Smooth muscle cell (in vitro differentiated cells): ENCODE measurements around the gene EVA1C. TPM values are rescaled to one million over a fixed set of nuclear protein-coding genes. Genes with fewer than 3 reads are reported as not detected.

Experiments used
- DNase-seq: peaks from one replicate; lab custom pipeline; 2025; ENCODE audit not compliant: unreplicated experiment; lab: John Stamatoyannopoulos, UW
- H2AFZ ChIP-seq: fragments of 200-600 bp; sonication (generic); 2 replicates; pipeline ENCODE4 v1.6.0; 2016; ENCODE audit warnings: antibody characterized with exemption, low read depth, mild to moderate bottlenecking
- H3F3A ChIP-seq: fragments of 200-600 bp; sonication (generic); 2 replicates; pipeline ENCODE4 v1.6.0; 2017; ENCODE audit warnings: antibody characterized with exemption, low read depth
- H3K27ac ChIP-seq: fragments of 200-600 bp; sonication (generic); 2 replicates; pipeline ENCODE4 v1.5.1; 2016; ENCODE audit warnings: low read depth, mild to moderate bottlenecking
- H3K27me3 ChIP-seq: fragments of 200-600 bp; sonication (generic); 2 replicates; pipeline ENCODE4 v1.6.1; 2016; ENCODE audit warnings: low read depth, mild to moderate bottlenecking
- H3K36me3 ChIP-seq: fragments of 200-600 bp; sonication (generic); 2 replicates; pipeline ENCODE4 v1.5.1; 2016; ENCODE audit warnings: low read depth
- H3K4me1 ChIP-seq: fragments of 200-600 bp; sonication (generic); 2 replicates; pipeline ENCODE4 v1.5.1; 2016; ENCODE audit warnings: low read depth
- H3K4me2 ChIP-seq: fragments of 200-600 bp; sonication (generic); 2 replicates; pipeline ENCODE4 v1.6.0; 2016; ENCODE audit warnings: mild to moderate bottlenecking
- H3K4me3 ChIP-seq: fragments of 200-600 bp; sonication (generic); 2 replicates; pipeline ENCODE4 v1.5.1; 2016; ENCODE audit warnings: mild to moderate bottlenecking
- H3K79me2 ChIP-seq: fragments of 200-600 bp; sonication (generic); 2 replicates; pipeline ENCODE4 v1.6.0; 2016; ENCODE audit warnings: low read depth, mild to moderate bottlenecking
- H3K9ac ChIP-seq: fragments of 200-600 bp; sonication (generic); 2 replicates; pipeline ENCODE4 v1.6.0; 2016; ENCODE audit warnings: low read depth
- H3K9me3 ChIP-seq: fragments of 200-600 bp; sonication (generic); replicated peaks from 2 replicates; pipeline ENCODE4 v1.5.1; 2016; ENCODE audit warnings: low read depth
- H4K20me1 ChIP-seq: fragments of 200-600 bp; sonication (generic); 2 replicates; pipeline ENCODE4 v1.6.0; 2016; ENCODE audit warnings: low read depth
- WGBS: methylation state at CpG from one replicate; pipeline ENCODE4 v1.1.7; 2016; ENCODE audit warnings: low lambda C conversion rate; 5-methylcytosine and 5-hydroxymethylcytosine counted together
- polyA plus RNA-seq: library from polyadenylated mRNA; unstranded; fragments of >200 nt; fragmentation: Nextera tagmentation; extraction: Ambion mirVana; gene quantifications from 2 replicates; pipeline ENCODE4 v1.2.1, GENCODE V29; 2016
- total RNA-seq: library from RNA; depleted of rRNA; stranded (reverse); fragments of >200 nt; gene quantifications from 2 replicates; pipeline ENCODE4 v1.2.3, GENCODE V29; 2014
- TF ChIP-seq, protein P1 (sequence below): fragments of 200-600 bp; sonication (generic); IDR thresholded peaks from 2 replicates; pipeline ENCODE4 v1.5.1; 2017; ENCODE audit warnings: borderline replicate concordance, mild to moderate bottlenecking, antibody characterized with exemption; ENCODE audit not compliant: insufficient read depth, poor library complexity, severe bottlenecking

Gene EVA1C
- total and polyA plus RNA-seq, 2 experiments from 2014 or later: 1.9 to 3.7 TPM

- no peak overlapping the region for H3K9ac ChIP-seq
- no peaks in the 10 kb centered on the region for H3K79me2 ChIP-seq
- no peaks in the 10 kb centered on the region for H4K20me1 ChIP-seq
- peak overlapping the region; percentile 78 for H3K27ac ChIP-seq
- no peak for DNase-seq
- 97% methylated on average over 8 of the region's 8 CpGs for WGBS
- no peak overlapping the region for H3K4me3 ChIP-seq
- H3K27me3 ChIP-seq: no peaks in the 10 kb centered on the region
- TF ChIP-seq, protein P1, sequence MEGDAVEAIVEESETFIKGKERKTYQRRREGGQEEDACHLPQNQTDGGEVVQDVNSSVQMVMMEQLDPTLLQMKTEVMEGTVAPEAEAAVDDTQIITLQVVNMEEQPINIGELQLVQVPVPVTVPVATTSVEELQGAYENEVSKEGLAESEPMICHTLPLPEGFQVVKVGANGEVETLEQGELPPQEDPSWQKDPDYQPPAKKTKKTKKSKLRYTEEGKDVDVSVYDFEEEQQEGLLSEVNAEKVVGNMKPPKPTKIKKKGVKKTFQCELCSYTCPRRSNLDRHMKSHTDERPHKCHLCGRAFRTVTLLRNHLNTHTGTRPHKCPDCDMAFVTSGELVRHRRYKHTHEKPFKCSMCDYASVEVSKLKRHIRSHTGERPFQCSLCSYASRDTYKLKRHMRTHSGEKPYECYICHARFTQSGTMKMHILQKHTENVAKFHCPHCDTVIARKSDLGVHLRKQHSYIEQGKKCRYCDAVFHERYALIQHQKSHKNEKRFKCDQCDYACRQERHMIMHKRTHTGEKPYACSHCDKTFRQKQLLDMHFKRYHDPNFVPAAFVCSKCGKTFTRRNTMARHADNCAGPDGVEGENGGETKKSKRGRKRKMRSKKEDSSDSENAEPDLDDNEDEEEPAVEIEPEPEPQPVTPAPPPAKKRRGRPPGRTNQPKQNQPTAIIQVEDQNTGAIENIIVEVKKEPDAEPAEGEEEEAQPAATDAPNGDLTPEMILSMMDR: no peak
- H3K4me2 ChIP-seq: peak overlapping the region; percentile 14
- peaks cover 19% of the 10 kb centered on the region for H3K4me1 ChIP-seq
- no peaks in the 10 kb centered on the region for H3K36me3 ChIP-seq
- peaks cover 3% of the 10 kb centered on the region for H3F3A ChIP-seq
- H2AFZ ChIP-seq: no peak overlapping the region
- H3K9me3 ChIP-seq: no peaks in the 10 kb centered on the region
These were observed 109.3 kb downstream of the EVA1C start for GRCh38 chr21:32521736-32522355.

DNA sequence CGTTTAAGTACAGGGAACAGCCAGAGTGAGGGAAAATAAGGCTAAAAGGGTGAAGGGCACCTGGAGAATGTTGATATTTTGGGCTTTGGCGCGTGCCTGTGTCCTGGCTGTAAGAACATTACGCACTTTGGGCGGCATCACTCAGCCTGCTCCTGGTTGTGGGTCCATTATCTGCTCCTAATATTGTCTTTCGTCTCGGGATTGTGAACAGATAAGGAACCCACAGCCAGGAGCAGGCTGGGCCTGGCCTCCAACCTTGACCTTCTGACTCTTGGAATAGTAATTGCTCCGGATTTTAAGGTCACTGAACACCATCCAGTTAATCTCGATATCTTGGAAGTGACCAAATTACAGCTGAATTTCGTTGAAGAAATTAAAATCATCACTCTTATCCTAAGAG is 111.0 kb downstream of the EVA1C start:
- Histone ChIP-seq H3K79me2 (no peaks in the 10 kb centered on the region), H3K4me2 (no peak overlapping the region), H3K9me3 (no peaks in the 10 kb centered on the region), H3K9ac (no peak overlapping the region), H3K27me3 (no peaks in the 10 kb centered on the region), H2AFZ (no peak overlapping the region), H4K20me1 (no peaks in the 10 kb centered on the region), H3F3A (peaks cover 3% of the 10 kb centered on the region), H3K4me3 (no peak overlapping the region), H3K4me1 (peaks cover 19% of the 10 kb centered on the region), H3K36me3 (no peaks in the 10 kb centered on the region), H3K27ac (no peak overlapping the region)
- TF ChIP-seq, protein P1: no peak
- DNase-seq: no peak
- WGBS: 82% methylated on average over 10 of the region's 10 CpGs

DNA sequence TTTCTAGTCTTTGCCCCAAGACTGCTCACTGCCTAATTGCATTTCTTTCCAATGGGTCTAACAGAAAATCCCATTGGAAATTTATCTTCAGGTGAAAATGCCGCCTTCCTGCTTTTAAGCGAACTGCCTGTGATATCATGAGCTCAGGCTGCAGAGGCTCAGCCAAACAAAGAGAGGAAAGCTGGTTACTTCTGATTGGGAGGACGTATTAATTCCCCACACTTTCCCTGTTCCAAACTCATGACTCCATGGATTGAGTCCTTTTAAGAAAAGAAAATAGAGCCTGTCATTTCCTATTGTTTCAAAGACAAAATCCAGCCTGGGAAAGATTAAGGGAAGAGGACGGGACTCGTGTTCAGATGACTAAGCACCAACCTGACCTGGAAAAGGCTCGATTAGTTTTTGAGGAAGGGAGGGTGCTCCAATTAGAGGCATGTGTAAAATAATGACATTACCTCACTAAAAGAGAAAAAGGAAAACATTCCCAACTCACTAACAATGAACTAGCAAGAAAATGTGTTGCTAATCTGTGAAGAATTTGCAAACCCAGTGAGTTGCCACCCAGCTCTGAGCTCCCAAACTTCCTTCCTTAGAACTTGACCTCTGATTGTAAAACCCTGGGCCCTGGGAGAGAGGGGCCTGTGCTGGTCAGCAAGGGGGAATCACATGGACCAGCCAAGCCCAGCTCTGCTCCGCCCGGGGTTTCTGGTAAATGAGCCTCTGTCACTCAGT is 111.6 kb downstream of the EVA1C start:
- Histone ChIP-seq H3K27ac (peak overlapping the region; percentile 43), H3K36me3 (no peaks in the 10 kb centered on the region), H3K4me3 (no peak overlapping the region), H3K79me2 (no peaks in the 10 kb centered on the region), H3K4me2 (no peak overlapping the region), H2AFZ (peak overlapping the region; percentile 76), H4K20me1 (no peaks in the 10 kb centered on the region), H3K27me3 (no peaks in the 10 kb centered on the region), H3K9me3 (no peaks in the 10 kb centered on the region), H3K9ac (no peak overlapping the region), H3F3A (peaks cover 3% of the 10 kb centered on the region), H3K4me1 (peaks cover 19% of the 10 kb centered on the region)
- TF ChIP-seq, protein P1: no peak
- WGBS: 54% methylated on average over 8 of the region's 8 CpGs
- DNase-seq: no peak
